Measurements from ENCODE around the gene PPP2R5A. TPM values are rescaled to one million over a fixed set of nuclear protein-coding genes. Genes with fewer than 3 reads are reported as not detected.

The PPP2R5A gene
- total RNA-seq, 3 donors from 2014 or later = 56.5 to 63.9 (median 63.3) TPM

DNA sequence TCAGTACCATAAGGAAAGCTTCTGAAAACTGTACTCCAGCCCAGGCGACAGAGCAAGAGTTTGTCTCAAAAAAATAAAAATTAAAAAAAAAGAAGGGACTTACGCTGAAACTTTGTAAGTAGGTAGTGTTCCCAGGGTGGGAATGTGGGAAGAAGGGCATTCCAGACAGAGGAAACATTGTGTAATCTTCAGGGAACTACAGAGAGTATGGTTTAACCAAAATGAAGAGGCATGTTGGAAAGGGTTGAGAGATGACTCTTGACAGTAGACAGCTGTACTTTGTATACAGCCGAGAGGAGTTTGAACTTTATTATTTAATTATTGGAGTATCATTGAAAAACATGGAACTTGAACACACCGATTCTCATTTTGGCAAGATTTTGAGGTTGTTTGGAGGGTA, 43.0 kb downstream of the PPP2R5A start:
- Histone ChIP-seq H3K9me3 (no peaks in the 10 kb centered on the region), H3K4me3 (no peak overlapping the region), H3K36me3 (ENCODE audit: low read depth) (no peaks in the 10 kb centered on the region), H3K4me1 (ENCODE audit: low read depth) (peaks cover 4% of the 10 kb centered on the region)
- intact Hi-C loops (cut with DNase I, micrococcal nuclease) = no loop called here
- no peak for ATAC-seq
- TF ChIP-seq, protein P1, sequence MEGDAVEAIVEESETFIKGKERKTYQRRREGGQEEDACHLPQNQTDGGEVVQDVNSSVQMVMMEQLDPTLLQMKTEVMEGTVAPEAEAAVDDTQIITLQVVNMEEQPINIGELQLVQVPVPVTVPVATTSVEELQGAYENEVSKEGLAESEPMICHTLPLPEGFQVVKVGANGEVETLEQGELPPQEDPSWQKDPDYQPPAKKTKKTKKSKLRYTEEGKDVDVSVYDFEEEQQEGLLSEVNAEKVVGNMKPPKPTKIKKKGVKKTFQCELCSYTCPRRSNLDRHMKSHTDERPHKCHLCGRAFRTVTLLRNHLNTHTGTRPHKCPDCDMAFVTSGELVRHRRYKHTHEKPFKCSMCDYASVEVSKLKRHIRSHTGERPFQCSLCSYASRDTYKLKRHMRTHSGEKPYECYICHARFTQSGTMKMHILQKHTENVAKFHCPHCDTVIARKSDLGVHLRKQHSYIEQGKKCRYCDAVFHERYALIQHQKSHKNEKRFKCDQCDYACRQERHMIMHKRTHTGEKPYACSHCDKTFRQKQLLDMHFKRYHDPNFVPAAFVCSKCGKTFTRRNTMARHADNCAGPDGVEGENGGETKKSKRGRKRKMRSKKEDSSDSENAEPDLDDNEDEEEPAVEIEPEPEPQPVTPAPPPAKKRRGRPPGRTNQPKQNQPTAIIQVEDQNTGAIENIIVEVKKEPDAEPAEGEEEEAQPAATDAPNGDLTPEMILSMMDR (IDR thresholded peaks at IDR 0.05) = no peak
- DNase-seq = no peak

DNA sequence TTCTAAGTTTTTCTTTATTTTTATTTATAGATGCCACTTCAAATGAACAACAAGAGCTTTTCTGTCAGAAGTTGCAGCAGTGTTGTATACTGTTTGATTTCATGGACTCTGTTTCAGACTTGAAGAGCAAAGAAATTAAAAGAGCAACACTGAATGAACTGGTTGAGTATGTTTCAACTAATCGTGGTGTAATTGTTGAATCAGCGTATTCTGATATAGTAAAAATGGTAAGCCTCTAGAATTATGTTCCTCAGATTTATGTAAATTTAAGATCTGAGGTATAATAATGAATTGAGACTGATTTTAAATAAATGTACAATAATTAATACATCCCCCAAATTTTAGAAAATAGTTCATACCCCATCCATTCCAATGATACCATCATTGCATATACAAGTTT, 43.9 kb downstream of the PPP2R5A start:
- intact Hi-C loops (cut with DNase I, micrococcal nuclease) = no loop called here
- TF ChIP-seq, protein P1 (IDR thresholded peaks at IDR 0.05) = no peak
- H3K4me3 ChIP-seq = no peak overlapping the region
- no peaks in the 10 kb centered on the region for H3K36me3 ChIP-seq (ENCODE audit: low read depth)
- DNase-seq (no peak), ATAC-seq (no peak)
- peaks cover 4% of the 10 kb centered on the region for H3K4me1 ChIP-seq (ENCODE audit: low read depth)
- no peaks in the 10 kb centered on the region for H3K9me3 ChIP-seq

DNA sequence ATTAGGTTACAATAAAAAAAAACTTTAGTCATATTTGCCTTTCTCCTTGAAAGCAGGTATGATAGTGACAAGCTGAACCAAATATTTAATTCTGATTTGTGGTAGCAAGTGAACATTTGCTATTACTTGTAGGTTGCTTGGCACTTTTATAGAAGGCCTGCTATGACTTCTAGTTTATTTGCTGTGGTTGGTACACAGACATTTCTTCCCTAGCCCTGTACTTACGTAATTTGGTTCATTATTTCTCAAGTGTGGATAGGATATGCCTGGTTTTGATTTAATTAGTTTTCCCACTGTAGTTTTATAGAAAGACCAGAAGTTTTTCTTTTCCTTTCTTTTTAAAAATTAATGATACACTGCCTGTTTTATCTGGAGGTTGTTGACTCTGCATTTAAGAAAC, 55.9 kb downstream of the PPP2R5A start:
- no peak for ATAC-seq
- intact Hi-C loops (cut with DNase I, micrococcal nuclease) = no loop called here
- no peaks in the 10 kb centered on the region for H3K9me3 ChIP-seq

DNA sequence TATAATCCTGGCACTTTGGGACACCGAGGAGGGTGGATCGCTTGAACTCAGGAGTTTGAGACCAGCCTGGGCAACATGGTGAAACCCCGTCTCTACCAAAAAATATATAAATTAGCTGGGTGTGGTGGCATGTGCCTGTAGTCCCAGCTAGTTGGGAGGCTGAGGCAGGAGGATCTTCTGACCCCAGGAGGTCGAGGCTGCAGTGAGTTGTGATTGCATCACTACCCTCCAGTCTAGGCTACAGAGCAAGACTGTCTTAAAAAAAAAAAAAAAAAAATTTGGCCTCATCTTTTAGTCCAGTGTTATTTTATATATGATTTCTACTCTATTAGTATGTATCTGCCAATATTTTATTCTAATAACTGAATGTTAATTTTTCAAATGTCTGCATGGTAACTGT, 59.7 kb downstream of the PPP2R5A start:
- TF ChIP-seq, protein P1 (IDR thresholded peaks at IDR 0.05) = no peak
- H3K36me3 ChIP-seq (ENCODE audit: low read depth) = no peaks in the 10 kb centered on the region
- DNase-seq (no peak), ATAC-seq (no peak)
- no peak overlapping the region for H3K4me3 ChIP-seq
- no peaks in the 10 kb centered on the region for H3K4me1 ChIP-seq (ENCODE audit: low read depth)
- intact Hi-C loops (cut with DNase I, micrococcal nuclease) = no loop called here
- no peaks in the 10 kb centered on the region for H3K9me3 ChIP-seq

More for the DNA sequence above, 55.9 kb downstream of the PPP2R5A start:
- no peak for DNase-seq
- H3K36me3 ChIP-seq (ENCODE audit: low read depth) = no peaks in the 10 kb centered on the region
- no peak overlapping the region for H3K4me3 ChIP-seq
- TF ChIP-seq, protein P1 (IDR thresholded peaks at IDR 0.05) = no peak
- no peaks in the 10 kb centered on the region for H3K4me1 ChIP-seq (ENCODE audit: low read depth)

DNA sequence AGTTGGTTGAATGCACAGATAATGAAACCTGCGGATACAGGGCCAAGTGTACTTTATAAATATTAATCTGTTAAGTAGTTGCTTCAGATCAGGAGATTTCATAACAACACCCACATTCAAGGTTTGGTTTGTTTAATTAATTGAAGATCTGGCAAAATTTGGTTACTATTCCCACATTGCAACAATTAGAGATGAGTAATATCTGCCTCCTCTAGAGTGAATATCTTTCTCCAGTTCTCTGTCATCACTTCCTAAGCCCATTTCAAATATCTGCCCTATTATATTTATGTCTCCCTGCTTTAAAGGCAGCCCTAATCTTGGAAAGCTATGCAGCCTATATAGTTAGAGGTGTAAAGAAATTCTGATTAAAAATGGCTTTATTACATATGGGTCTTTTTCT, 61.4 kb downstream of the PPP2R5A start:
- Histone ChIP-seq H3K4me3 (no peak overlapping the region), H3K4me1 (ENCODE audit: low read depth) (no peaks in the 10 kb centered on the region), H3K9me3 (no peaks in the 10 kb centered on the region), H3K36me3 (ENCODE audit: low read depth) (no peaks in the 10 kb centered on the region)
- DNase-seq = no peak
- intact Hi-C loops (cut with DNase I, micrococcal nuclease) = no loop called here
- no peak for ATAC-seq
- TF ChIP-seq, protein P1 (IDR thresholded peaks at IDR 0.05) = no peak
